ENCODE measurements around the gene OTOG.
"Not testable (repeated sequence)": the region's sequence is repeated elsewhere in the genome, so short reads cannot be mapped to it uniquely, and the experiment has no call there.

The OTOG gene

DNA sequence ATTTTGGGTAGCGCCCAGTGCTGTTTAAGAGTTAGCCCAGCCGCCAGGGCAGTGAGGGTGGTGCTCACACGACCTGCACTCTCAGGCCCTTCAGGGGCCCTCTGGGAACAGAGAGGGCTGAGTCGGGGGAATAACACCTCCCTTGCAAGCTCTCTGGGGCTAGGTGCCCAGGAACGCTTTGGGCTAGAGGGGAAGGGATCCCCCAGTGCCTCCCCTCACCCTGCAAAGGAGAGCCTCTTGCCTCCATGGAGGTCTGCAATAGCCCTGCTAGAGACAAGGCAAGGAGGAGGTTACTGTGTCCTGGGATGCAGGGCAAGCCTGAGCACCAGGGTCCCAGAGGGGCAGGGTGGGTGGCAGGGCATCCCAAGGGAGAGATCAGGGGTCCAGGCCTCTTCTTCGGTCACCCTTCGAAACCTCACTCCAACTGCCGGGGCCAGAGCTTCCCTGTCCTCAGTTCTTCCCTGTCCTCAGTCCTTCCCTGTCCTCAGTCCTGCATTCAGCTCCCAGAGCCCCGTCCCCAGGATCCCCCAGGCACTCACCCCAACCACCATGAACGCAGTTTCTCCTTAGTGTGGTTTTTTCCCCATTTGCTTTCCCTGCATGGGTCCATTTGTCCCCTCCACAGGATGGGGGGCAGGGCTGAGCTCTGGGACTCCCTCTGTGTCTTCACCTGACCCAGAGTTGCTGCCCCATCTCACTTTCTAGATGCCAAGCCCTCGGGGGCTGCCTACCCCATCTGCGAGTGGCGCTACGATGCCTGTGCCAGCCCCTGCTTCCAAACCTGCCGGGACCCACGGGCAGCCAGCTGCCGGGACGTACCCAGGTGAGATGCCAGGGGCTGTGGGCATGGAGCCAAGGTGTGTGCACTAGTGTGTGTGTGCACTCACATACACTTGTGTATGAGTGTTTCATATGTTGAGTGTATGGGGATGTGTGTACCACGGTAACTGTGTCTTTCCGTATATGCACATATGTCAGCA is 60.8 kb downstream of the OTOG start:
- no peak for DNase-seq

- no peak for DNase-seq
These were observed 61.8 kb downstream of the OTOG start for GRCh38 chr11:17608821-17609220.

GRCh38 chr11:17609291-17610084 is 62.4 kb downstream of the OTOG start:
- DNase-seq = no peak

- no peak for DNase-seq
These were observed 63.2 kb downstream of the OTOG start for GRCh38 chr11:17610085-17610894.

DNA sequence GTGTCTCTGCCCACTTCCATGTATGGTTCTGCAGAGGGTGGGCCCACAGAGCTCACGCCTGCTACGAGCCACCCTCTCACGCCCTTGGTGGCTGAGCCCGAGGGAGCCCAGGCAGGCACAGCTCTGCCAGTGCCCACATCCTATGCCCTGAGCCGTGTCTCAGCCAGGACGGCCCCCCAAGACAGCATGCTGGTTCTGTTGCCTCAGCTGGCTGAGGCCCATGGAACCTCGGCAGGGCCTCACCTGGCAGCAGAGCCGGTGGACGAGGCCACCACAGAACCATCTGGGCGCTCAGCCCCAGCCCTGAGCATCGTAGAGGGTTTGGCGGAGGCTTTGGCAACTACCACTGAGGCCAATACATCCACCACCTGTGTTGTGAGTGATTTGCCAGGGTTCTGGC is 64.0 kb downstream of the OTOG start:
- DNase-seq = no peak

DNA sequence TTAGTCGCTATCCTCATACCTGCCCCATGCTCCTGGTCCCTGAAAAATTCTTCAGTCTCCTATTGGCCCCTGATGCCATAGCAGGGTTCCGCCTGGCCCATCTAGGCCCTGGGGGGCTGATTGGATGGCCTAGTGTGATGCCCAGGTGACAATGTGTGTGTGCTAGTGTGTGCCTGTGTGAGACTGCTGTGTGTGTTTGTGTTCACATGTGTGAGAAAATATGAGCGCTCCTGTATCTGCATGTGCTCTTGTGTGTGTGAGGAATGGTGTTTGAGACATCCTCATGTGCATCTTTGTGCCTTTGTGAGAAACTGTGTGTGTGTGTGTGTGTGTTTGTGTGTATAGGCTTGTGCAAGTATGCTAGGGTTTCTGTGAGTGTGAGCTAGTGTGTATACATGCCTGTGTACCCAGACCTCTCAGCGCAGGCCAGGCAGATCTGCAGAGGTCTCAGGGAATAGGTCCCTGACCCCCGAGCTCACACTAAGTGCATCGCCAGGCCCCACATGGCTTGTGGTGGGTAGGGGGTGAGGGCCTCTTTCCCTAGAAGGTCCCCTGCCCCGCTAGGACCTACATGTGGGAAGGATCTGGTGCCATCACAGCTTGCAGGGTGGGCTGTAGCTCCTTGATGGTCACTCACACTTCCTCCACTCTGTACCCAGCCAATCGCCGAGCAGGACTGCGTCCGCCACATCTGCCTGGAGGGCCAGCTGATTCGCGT is 64.6 kb downstream of the OTOG start:
- DNase-seq = no peak

DNA sequence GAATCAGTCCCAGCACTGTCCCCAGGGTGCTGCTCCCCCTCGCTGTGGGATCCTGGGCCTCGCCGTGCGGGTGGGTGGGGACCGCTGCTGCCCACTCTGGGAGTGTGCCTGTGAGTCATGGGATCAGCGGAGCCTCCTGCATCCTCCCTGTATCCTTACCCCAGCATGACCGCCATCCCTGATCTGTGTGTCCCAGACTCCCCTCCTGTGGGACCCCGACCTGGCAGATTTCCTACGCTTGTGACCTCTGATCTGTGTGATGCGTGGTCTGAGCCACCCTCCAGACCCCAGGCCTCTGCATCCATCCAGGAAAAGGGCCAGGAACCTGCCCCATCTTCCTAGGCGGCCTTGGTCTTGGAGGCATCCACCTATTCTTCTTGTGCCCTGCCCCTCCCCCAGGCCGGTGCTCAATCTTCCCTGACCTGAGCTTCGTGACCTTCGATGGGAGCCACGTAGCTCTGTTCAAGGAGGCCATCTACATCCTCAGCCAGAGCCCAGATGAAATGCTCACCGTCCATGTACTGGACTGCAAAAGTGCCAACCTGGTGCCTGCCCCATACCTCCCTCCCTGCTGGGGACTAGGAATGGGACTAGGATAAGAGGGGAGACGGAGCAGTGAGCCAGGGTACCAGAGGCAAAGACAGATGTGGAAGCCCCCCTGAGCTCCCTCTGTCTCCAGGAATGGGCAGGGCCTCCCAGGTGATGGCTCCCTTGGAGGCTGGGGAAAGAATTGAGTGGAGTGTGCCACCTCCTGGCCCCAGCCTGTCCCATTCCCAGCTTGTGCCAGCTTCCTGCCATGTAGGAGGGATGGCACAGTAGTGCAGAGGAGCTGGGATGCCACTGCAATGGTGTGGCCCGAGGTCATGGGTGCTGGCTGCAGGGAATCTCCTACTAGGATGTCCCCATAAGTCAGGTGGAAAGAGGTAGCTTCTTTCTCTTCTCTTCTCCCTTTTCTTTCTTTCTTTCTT is 65.4 kb downstream of the OTOG start:
- no peak for DNase-seq

DNA sequence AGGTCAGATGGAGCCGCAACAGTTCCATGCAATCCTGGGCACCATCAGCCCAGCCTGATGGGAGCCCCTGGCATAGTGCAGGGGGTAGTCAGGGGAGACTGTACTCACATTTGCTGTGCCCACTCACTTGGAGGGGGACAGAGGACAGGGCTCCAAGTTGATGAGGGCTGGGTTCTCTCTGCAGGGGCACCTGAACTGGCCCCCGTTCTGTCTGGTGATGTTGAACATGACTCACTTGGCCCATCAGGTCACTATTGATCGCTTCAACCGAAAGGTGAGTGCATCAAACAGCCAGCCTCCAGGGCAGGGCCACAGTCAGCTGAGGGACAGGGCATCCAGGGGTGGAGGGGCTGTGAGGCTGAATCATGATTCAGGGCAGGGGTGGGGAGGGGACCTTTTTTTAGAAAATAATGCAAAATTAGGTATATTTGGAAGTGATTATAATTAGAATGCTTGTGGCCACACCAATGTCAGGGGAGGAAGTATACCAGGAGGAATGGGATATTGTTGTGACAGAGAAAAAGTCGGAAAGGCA is 66.4 kb downstream of the OTOG start:
- no peak for DNase-seq

DNA sequence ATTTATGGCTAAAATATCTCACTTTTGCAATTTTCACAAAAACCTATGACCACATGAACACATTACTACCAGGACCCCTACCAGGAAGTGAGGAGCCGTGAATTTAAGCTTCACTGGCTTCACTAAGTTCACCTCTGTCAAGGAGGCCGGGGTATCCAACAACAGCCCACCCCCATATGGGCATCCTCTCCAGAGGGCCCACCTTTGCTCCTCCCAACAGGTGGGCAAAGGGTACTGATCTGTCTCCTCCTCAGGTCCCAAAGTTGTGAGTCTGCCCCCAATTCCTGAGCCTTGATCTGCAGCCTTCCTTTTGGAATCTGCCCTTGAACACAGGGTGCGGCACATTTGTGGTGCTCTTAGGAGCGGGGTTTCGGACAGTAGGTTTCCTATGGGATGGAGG is 66.9 kb downstream of the OTOG start:
- no peak for DNase-seq

- not testable (repeated sequence) for DNase-seq
These were observed 75.7 kb downstream of the OTOG start for GRCh38 chr11:17622711-17623110.

GRCh38 chr11:17629113-17629512 is 82.1 kb downstream of the OTOG start:
- no peak for DNase-seq

DNA sequence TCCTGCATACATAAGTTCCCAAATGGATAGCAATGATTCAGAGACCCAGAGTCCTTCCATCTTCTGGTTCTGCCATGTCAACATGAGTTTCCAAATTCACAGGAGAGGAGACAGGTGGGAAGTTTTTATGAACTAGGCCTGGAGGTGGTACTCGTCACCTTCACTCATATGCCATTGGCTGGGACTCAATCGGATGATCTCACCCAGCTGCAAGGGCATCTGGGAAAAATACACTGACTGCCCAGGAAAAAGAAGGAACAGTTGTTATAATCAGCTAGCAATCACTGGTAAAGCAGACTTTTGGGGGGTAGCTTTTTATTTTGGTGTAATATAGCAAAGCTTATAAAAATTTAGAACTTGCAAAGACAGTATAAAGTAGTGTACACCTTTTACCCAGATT is 83.9 kb downstream of the OTOG start:
- no peak for DNase-seq

DNA sequence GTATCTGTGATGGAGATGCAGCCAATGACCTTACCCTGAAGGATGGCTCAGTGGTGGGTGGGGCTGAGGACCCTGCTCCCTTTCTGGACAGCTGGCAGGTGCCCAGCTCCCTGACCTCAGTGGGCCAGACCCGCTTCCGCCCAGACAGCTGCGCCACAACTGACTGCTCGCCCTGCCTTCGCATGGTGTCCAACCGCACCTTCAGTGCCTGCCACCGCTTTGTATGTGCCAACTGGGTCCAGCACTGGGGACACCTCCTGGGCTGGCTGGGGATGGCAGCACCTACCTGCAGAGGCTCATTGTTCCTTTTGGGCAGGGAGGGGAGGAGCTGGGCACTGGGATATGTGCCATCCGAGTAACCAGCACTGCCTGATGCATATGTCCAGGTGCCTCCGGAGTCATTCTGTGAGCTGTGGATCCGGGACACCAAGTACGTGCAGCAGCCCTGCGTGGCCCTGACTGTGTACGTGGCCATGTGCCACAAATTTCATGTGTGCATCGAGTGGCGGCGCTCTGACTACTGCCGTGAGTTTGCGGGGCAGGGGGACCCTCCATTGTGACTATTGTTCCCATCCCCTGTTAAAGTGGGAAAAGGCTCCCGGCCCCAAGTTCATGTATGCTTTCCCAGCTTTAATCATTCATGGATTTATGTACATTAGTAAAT is 84.8 kb downstream of the OTOG start:
- no peak for DNase-seq

GRCh38 chr11:17633279-17633986 is 86.4 kb downstream of the OTOG start:
- no peak for DNase-seq

- DNase-seq = no peak
These were observed 87.1 kb downstream of the OTOG start for GRCh38 chr11:17633987-17634775.

DNA sequence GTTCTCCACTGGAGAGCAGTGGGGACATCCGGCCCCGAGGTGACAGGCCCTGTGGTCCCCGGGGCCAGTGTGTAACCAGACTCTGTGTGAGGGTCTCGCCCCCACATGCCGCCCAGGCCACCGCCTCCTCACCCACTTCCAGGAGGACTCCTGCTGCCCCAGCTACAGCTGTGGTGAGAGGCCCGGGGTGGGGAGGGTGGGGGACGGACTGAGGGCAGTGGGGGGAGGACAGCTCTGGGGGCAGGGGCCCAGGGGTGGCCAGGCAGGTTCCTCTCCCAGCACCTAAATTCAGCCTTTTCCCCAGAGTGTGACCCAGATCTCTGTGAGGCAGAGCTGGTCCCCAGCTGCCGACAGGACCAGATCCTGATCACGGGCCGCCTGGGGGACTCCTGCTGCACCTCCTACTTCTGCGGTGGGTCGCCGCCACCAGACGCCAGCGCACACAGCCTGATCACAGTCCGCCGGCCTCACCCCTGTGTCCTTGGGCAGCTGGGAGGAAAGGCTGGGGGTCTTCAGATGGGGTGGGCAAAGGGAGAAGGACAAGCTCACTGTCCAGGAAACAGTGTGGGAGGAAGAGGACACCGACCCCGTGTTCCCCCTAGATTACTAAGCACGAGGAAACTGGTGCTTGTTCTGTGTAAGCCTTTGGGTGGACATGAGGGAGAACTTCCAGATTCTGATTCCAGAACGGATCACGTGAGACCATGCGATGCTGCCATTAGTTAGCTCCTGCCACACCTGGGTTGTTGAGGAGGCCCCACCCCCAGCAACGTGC is 87.9 kb downstream of the OTOG start:
- DNase-seq = no peak

- DNase-seq = no peak
These were observed 88.5 kb downstream of the OTOG start for GRCh38 chr11:17635551-17635938.

DNA sequence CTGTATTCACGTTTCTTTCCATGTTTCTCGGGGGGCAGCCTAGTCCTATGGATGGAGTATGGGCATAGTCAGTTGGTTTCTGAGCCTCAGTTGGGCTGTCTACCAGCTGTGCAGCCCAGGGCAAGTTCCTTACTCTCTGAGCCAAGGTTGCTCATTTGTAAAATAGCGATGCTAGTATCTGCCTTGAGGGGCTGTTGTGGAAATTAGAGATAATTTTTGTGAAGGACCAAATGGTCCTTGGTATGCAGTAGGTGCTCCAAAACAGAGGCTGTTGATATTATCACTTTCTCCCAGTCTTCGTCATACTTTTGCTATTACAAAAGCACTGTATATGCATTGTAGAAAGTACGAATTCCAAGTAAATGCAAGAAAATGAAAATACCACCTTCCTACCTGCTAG is 89.7 kb downstream of the OTOG start:
- DNase-seq = no peak

Measured in stimulated activated naive CD4-positive, alpha-beta T cell treated with Interleukin-2 at 50 U/mL for 16 hours (primary cell).